K562 (cell line): ENCODE data around the gene ZGLP1. TPM values are rescaled to one million over a fixed set of nuclear protein-coding genes. Genes with fewer than 3 reads are reported as not detected.

Experiments
- CHD1 ChIP-seq: fragments of 200-600 bp; sonication (generic); IDR thresholded peaks from one replicate; pipeline ENCODE4 v1.6.1; 2012; ENCODE audit warnings: mild to moderate bottlenecking, moderate library complexity, low read length, inconsistent platforms
- ETV6 ChIP-seq, 3 experiments: fragments of 150-350 bp in 1 of 3; sonication (generic) in 1 of 3; formaldehyde crosslinking in 1 of 3; IDR thresholded peaks; 2 replicates each; pipeline versions ENCODE4 v1.6.1 to v1.8.0; 2014 to 2022; ENCODE audit warnings: borderline replicate concordance in 2 of 3, low read depth in 2 of 3, antibody characterized with exemption in 1 of 3, low read length in 1 of 3, mild to moderate bottlenecking in 1 of 3, missing genetic modification reagents in 1 of 3
- KDM4B ChIP-seq, 2 experiments: fragments of 450-650 bp in 1 of 2; sonication (generic) in 1 of 2; IDR thresholded peaks; 2 replicates each; pipeline ENCODE4 v1.6.1; 2016 to 2017; ENCODE audit warnings: borderline replicate concordance in 2 of 2, antibody characterized with exemption in 1 of 2, low read depth in 1 of 2, mild to moderate bottlenecking in 1 of 2
- MCM5 ChIP-seq: fragments of 450-650 bp; IDR thresholded peaks from 2 replicates; pipeline ENCODE4 v1.6.1; 2016; ENCODE audit warnings: low read depth
- MXI1 ChIP-seq: IDR thresholded peaks from 2 replicates; pipeline ENCODE4 v1.6.1; 2011; ENCODE audit warnings: low read depth, mild to moderate bottlenecking, improper control_type of control experiment, low read length
- NFATC3 ChIP-seq: fragments of 450-650 bp; IDR thresholded peaks from 2 replicates; pipeline ENCODE4 v1.6.1; 2017; ENCODE audit warnings: mild to moderate bottlenecking
- RNF2 ChIP-seq: sonication (generic); IDR thresholded peaks from 2 replicates; pipeline ENCODE4 v1.6.1; 2016
- SMAD1 ChIP-seq: fragments of 150-350 bp; IDR thresholded peaks from 2 replicates; pipeline ENCODE4 v1.6.1; 2014; ENCODE audit warnings: low read length, low read depth; ENCODE audit not compliant: partially characterized antibody
- SOX6 ChIP-seq: fragments of 450-650 bp; IDR thresholded peaks from 2 replicates; pipeline ENCODE4 v1.6.1; 2014; ENCODE audit warnings: mild to moderate bottlenecking
- ZFX ChIP-seq: sonication (generic); formaldehyde crosslinking; IDR thresholded peaks from 2 replicates; pipeline ENCODE4 v1.8.0; 2022; ENCODE audit warnings: mild to moderate bottlenecking, missing genetic modification reagents, moderate library complexity
- ZNF507 ChIP-seq: conservative IDR thresholded peaks from 2 replicates; pipeline ENCODE4 v1.6.1; 2017; ENCODE audit warnings: missing genetic modification characterization, missing compliant biosample characterization
- polyA plus RNA-seq, 8 experiments: library from polyadenylated mRNA; depleted of rRNA in 4 of 8; stranded (reverse) in 5 of 8; unstranded in 3 of 8; fragments of >200 nt; fragmentation: Nextera tagmentation in 2 of 8; fragmentation: Illumina TruSeq in 1 of 8; extraction: Ambion mirVana in 2 of 8; extraction: Trizol in 1 of 8; gene quantifications; 2 replicates each; pipeline versions ENCODE4 v1.2.1 to v1.2.3, GENCODE V29; 2011 to 2014; ENCODE audit warnings: inconsistent platforms in 1 of 8, missing spikeins in 1 of 8
- total RNA-seq, 7 experiments: library from RNA; depleted of rRNA in 6 of 7; stranded (reverse); fragments of >200 nt in 6 of 7; fragmentation: Illumina TruSeq in 2 of 7; extraction: Trizol in 2 of 7; gene quantifications; 2 replicates each; pipeline versions ENCODE4 v1.2.1 to v1.2.3, GENCODE V29; 2011 to 2021; ENCODE audit warnings: low replicate concordance in 1 of 7
- TF ChIP-seq, protein P1 (sequence below): fragments of 450-650 bp; IDR thresholded peaks from 2 replicates; pipeline ENCODE4 v1.7.1; 2018; ENCODE audit warnings: mild to moderate bottlenecking, low read depth; ENCODE audit not compliant: partially characterized antibody
- TF ChIP-seq, protein P2 (sequence below): IDR thresholded peaks from 2 replicates; pipeline ENCODE4 v1.6.1; 2011; ENCODE audit warnings: borderline replicate concordance, low read depth, mild to moderate bottlenecking, moderate library complexity, low read length; ENCODE audit not compliant: insufficient read depth, poor library complexity, severe bottlenecking
- TF ChIP-seq, protein P3 (sequence below): fragments of 250-450 bp; sonication (Bioruptor Pico); IDR thresholded peaks from 2 replicates; pipeline ENCODE4 v1.4.0; 2020; ENCODE audit warnings: mild to moderate bottlenecking, moderate library complexity

The ZGLP1 gene
- total and polyA plus RNA-seq, 9 of the 15 experiments (the other 6 are each of a cell fraction or from before 2014, with no cell fraction given) = 0.24 to 4.5 (median 2.2) TPM

DNA sequence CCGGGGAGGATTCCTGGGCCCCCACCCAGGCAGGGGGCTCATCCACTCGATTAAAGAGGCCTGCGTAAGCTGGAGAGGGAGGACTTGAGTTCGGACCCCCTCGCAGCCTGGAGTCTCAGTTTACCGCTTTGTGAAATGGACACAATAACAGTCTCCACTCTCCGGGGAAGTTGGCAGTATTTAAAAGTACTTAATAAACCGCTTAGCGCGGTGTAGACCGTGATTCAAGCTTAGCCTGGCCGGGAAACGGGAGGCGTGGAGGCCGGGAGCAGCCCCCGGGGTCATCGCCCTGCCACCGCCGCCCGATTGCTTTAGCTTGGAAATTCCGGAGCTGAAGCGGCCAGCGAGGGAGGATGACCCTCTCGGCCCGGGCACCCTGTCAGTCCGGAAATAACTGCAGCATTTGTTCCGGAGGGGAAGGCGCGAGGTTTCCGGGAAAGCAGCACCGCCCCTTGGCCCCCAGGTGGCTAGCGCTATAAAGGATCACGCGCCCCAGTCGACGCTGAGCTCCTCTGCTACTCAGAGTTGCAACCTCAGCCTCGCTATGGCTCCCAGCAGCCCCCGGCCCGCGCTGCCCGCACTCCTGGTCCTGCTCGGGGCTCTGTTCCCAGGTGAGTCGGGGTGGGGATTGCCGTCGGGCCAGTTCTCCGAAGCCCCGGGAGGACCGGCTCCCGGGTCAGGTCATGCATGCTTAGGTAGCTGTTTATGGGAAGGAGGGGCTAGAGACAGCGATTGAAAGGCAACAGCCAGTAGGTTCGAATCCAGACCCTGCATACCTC, 38.8 kb downstream of the ZGLP1 start, which contains the start of gene ICAM1 (continued):
- TF ChIP-seq, protein P1, sequence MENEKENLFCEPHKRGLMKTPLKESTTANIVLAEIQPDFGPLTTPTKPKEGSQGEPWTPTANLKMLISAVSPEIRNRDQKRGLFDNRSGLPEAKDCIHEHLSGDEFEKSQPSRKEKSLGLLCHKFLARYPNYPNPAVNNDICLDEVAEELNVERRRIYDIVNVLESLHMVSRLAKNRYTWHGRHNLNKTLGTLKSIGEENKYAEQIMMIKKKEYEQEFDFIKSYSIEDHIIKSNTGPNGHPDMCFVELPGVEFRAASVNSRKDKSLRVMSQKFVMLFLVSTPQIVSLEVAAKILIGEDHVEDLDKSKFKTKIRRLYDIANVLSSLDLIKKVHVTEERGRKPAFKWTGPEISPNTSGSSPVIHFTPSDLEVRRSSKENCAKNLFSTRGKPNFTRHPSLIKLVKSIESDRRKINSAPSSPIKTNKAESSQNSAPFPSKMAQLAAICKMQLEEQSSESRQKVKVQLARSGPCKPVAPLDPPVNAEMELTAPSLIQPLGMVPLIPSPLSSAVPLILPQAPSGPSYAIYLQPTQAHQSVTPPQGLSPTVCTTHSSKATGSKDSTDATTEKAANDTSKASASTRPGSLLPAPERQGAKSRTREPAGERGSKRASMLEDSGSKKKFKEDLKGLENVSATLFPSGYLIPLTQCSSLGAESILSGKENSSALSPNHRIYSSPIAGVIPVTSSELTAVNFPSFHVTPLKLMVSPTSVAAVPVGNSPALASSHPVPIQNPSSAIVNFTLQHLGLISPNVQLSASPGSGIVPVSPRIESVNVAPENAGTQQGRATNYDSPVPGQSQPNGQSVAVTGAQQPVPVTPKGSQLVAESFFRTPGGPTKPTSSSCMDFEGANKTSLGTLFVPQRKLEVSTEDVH = peak; percentile 46
- peak; percentile 7 for TF ChIP-seq CHD1
- peak in 1 of 2 experiments; percentile 77; a peak in 1 of 4 replicates for TF ChIP-seq ETV6 (IDR thresholded peaks at IDR 0.05; ENCODE audit: borderline replicate concordance in 1 of 2, low read depth in 2 of 2, low read length in 1 of 2)
- no peak for TF ChIP-seq ETV6 (CRISPR knock-in tag; IDR thresholded peaks at IDR 0.05; ENCODE audit: borderline replicate concordance)
- TF ChIP-seq, protein P2, sequence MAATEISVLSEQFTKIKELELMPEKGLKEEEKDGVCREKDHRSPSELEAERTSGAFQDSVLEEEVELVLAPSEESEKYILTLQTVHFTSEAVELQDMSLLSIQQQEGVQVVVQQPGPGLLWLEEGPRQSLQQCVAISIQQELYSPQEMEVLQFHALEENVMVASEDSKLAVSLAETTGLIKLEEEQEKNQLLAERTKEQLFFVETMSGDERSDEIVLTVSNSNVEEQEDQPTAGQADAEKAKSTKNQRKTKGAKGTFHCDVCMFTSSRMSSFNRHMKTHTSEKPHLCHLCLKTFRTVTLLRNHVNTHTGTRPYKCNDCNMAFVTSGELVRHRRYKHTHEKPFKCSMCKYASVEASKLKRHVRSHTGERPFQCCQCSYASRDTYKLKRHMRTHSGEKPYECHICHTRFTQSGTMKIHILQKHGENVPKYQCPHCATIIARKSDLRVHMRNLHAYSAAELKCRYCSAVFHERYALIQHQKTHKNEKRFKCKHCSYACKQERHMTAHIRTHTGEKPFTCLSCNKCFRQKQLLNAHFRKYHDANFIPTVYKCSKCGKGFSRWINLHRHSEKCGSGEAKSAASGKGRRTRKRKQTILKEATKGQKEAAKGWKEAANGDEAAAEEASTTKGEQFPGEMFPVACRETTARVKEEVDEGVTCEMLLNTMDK = peak; percentile 37
- peak in 1 of 2 experiments; percentile 69; a peak in 1 of 4 replicates for TF ChIP-seq KDM4B (IDR thresholded peaks at IDR 0.05; ENCODE audit: borderline replicate concordance in 2 of 2, low read depth in 1 of 2)
- 0 out of 2 replicates have a peak, but pooled peaks have one; percentile 59 for TF ChIP-seq SOX6
- no peak for TF ChIP-seq NFATC3
- TF ChIP-seq, protein P3, sequence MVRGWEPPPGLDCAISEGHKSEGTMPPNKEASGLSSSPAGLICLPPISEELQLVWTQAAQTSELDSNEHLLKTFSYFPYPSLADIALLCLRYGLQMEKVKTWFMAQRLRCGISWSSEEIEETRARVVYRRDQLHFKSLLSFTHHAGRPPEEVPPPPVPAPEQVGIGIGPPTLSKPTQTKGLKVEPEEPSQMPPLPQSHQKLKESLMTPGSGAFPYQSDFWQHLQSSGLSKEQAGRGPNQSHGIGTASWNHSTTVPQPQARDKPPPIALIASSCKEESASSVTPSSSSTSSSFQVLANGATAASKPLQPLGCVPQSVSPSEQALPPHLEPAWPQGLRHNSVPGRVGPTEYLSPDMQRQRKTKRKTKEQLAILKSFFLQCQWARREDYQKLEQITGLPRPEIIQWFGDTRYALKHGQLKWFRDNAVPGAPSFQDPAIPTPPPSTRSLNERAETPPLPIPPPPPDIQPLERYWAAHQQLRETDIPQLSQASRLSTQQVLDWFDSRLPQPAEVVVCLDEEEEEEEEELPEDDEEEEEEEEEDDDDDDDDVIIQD = no peak
- peak; percentile 84; the same call in 1 of the 2 replicates for TF ChIP-seq RNF2
- no peak for TF ChIP-seq MXI1
- TF ChIP-seq ZNF507 (tag) = no peak
- TF ChIP-seq MCM5 = no peak
- TF ChIP-seq ZFX = peak; percentile 66
- peak; percentile 40 for TF ChIP-seq SMAD1
